ENCODE measurements around the gene FKBP10.
A peak's percentile ranks its signal among the peaks of the same experiment; 100 is the strongest.
"Not testable (repeated sequence)": the region's sequence is repeated elsewhere in the genome, so short reads cannot be mapped to it uniquely, and the experiment has no call there.

The FKBP10 gene, protein sequence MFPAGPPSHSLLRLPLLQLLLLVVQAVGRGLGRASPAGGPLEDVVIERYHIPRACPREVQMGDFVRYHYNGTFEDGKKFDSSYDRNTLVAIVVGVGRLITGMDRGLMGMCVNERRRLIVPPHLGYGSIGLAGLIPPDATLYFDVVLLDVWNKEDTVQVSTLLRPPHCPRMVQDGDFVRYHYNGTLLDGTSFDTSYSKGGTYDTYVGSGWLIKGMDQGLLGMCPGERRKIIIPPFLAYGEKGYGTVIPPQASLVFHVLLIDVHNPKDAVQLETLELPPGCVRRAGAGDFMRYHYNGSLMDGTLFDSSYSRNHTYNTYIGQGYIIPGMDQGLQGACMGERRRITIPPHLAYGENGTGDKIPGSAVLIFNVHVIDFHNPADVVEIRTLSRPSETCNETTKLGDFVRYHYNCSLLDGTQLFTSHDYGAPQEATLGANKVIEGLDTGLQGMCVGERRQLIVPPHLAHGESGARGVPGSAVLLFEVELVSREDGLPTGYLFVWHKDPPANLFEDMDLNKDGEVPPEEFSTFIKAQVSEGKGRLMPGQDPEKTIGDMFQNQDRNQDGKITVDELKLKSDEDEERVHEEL

DNA sequence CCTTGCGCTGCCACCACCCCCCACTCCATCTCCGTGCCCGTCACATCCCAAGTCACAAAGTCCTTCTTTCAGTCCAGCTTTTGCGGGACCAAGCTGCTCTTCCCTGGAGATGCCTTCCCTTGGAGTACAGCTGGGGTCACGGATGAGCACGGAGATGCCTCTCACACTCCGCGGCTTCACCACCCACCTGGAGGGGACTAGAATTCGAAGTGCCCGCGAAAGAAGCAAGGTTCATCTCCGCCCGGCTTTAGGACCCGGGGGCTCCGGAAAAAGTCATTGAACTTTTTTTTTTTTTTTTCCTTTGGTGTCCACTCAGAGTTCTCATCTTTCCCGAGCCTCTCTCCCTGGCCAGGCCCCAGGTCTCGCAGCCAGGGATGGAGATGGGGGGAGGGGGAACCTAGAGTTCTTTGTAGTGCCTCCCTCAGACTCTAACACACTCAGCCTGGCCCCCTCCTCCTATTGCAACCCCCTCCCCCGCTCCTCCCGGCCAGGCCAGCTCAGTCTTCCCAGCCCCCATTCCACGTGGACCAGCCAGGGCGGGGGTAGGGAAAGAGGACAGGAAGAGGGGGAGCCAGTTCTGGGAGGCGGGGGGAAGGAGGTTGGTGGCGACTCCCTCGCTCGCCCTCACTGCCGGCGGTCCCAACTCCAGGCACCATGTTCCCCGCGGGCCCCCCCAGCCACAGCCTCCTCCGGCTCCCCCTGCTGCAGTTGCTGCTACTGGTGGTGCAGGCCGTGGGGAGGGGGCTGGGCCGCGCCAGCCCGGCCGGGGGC, at the start of gene FKBP10:
FKBP10 (plus strand) TSS at position 624 of the 771 bp plus-strand sequence; CDS start at position 655, 31 bp downstream.
- DNase-seq: peak; percentile 13

GRCh38 chr17:41763327-41763726, 49.5 kb upstream of the FKBP10 start:
- DNase-seq: no peak

GRCh38 chr17:41766135-41766534, 46.7 kb upstream of the FKBP10 start:
- DNase-seq: no peak

DNA sequence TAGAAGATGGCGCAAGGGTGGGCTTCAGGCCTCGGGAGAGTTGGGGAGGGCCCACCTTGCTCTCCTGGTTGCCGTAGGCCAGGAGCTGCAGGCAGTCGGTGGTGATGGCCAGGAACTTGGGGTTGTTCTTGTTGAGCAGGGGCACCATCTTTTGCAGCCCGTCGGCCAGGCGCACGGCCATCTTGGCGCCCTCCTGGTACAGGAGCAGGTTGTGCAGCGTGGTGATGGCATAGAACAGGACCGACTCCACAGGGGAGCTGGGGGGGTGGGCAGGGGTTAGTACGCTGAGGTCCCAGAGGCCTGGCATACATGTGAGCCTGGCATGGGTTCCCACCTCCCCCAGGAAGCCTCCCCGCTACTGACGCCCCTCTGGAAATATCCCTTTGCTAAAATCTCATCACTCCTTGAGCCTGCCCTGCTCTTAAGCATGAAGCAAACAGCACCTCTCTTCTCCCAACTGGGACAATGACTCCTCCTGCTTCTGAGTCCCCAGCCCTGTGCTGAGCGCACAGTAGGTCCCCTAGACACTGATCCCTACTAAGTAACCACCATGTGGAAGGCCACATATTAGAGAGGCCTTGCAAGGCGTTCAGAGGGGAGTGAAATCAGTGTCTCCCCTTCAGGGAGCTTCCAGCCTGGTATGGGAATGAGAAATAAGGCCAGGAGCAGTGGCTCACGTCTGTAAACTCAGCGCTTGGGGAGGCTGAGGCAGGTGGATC, 45.3 kb upstream of the FKBP10 start:
- no peak for DNase-seq

- DNase-seq: no peak
Observed at GRCh38 chr17:41768682-41769288, 44.0 kb upstream of the FKBP10 start.

GRCh38 chr17:41769346-41769862, 43.4 kb upstream of the FKBP10 start:
- DNase-seq: no peak

DNA sequence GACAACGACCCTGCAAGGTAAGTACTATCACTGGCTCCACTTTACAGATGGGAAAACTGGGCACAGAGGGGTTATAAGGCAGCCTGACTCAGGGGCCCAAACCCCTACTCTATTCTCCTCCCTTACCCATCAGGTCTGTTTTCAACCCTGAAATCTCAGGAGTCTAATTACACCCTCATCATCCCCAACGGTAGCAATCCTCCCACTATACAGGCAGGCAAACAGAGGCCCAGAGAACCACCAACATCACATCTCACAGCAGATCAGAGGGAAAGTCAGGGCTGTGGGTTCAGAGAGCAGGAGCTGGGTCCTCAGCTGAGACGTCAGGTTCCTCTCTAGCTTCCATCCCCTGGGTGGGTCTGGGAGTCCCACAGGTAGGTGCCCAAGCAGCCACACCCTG, 42.8 kb upstream of the FKBP10 start:
- DNase-seq: no peak

DNA sequence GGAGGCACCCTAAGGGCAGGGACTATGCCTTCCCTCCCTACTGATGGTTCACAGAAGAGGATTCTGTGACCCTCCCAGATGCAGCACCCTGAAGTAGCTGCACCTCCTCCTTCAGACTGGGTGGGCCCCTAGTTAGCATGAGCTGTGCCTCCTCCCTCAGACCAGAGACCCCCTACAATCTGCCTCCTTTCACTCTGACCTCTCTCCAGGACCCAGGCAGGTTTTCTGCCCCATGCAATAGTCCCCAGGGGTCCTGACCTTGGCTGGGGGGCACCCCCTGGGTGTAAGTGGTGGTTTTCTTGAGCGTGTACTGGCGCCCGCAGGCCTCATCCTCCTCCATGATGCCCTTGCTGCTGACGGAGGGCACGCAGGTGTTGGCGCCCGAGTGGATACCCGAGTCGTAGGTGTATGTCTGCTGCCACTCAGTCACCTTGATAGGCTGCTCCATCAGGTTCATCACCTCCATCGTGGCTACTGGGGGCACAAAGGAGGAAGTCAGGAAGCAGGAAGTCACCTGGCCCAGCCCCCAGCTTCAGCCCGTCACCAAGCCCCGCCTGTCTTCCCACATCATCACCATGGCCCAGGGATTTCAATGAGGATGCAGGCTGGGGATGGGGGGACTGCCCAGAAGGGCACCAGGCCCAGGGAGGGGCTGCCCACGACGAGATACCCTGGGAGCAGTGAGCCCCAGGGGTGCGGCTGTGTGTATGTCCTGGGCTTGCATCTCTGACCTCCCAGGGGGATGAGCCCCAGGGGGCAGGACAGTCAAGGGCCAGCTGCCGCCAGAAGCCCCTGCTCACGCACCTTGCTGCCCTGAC, 41.2 kb upstream of the FKBP10 start:
- no peak for DNase-seq

DNA sequence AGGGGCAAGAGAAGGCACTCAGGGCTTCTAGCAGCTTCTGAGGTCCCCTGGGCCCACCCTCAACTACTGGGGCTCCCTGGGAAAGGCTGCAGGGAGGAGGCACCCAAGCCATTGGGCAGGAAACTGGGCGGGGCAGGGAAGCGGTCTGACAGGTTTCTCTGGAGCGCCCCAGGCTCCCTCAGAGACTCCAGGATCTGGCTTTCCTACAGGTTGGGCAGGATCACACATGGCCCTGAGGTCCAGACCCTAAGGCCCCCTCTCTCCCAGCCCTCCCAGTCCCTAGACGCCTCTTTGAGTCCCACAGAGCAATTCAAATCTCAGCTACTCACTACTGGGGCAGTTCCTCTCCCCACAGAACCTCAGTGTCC, 40.6 kb upstream of the FKBP10 start:
- no peak for DNase-seq

DNA sequence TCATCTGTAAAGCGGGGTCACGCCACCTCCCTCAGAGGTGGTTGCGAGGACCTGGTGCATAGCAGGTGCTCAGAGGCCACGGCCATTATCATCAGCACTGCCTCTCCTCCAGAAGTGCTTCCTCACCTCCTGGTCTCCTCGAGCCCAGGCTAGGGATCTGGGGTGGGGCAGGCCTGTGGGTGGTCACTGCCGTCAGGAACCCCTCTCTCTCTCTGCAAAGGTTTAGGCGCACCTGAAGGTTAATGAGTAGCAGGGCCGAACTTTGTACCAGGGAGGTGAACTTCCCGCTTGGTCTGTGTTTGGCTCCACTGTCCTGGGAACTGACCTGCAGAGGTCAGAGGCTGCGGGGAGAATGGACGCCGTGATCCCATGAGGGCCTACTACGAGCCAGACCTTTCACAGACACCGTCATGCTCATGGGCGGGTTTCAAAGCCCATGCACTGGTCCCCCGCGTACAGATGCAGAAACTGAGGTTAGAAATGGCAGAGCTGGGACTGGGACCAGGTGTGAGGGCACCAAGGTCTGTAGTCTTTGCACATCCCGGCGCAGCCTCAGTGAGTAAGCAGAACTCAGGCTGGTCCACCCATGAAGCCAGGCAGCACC, 40.1 kb upstream of the FKBP10 start:
- DNase-seq: no peak

DNA sequence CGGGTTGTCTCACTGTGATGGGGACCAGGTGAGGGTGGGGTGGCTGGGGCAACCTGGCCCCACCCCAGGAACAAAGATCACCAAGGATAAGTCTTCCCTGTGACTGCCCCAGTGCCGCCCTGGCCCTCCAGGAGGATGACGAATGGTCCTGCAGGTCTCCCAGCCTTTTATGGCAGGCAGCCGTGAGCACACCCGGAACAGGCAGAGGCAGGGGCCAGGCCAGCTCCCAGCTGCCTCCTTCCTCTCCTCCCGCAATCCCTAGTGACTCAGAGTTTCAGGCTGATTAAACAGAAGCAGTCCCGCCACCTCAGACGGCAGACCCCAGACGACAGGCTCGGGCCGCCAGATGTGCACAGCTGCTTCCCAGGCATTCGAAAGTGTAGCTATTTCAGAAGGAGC, 39.6 kb upstream of the FKBP10 start:
- no peak for DNase-seq

GRCh38 chr17:41773731-41774193, 39.0 kb upstream of the FKBP10 start:
- no peak for DNase-seq

DNA sequence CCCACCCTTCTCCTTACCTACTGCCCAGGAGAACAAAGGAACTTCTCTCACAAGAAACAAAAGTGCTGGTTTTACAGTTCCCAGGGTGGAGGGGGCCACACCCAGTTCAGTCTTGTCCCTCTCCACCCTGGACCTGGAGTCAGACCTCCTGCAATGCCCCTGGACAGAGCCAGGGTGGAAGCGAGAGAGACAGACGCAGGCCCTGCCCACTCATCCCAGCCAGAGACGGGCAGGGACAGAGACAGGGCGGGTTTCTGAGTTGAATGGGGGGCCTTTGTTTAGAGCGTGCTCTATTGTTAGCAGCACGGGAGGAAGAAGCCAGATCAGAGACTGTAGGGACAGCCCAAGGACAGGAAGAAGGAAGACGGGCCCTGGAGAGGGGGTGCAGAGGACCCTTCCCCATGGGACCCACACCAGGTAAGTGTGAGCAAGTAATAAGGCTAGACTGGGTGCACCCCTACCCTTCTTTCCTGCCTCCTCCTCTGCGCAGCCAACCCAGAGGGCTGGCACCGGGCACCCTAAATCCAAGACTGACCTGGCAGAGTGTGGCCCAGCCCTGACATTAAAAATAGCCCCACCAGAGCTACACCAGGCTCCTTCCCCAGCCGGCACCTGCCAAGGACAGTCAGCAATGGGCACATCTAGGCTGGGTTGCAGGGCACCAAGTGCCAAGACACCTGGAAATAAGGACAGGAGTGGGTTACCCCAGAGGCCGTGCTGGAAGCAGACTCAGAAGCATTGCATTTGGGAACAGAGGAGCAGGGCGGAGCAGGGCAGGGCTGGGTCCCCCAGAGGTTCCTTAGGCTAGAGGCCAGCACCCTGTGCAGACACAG, 37.2 kb upstream of the FKBP10 start:
- no peak for DNase-seq

DNA sequence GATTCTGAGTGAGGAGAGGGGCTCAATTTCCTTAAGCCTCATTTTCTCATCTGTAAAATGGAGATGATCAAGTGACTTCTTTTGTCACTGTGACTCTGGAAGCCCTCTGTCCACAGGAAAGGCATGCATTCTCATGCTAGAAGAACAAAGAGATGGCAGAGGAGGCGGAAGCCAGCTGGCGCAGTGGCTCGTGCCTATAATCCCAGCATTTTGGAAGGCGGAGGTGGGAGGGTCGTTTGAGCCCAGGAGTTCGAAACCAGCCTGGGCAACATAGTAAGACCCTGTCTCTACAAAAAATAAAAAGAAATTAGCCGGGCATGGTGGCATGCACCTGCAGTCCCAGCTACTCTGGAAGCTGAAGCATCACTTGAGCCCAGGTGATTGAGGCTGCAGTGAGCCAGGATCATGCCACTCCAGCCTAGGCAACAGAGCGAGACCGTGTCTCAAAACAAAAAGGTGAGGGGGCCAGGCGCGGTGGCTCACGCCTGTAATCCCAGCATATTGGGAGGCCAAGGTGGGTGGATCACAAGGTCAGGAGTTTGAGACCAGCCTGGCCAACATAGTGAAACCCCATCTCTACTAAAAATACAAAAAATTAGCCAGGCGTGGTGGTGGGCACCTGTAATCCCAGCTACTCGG, 36.4 kb upstream of the FKBP10 start:
- DNase-seq: not testable (repeated sequence)

DNA sequence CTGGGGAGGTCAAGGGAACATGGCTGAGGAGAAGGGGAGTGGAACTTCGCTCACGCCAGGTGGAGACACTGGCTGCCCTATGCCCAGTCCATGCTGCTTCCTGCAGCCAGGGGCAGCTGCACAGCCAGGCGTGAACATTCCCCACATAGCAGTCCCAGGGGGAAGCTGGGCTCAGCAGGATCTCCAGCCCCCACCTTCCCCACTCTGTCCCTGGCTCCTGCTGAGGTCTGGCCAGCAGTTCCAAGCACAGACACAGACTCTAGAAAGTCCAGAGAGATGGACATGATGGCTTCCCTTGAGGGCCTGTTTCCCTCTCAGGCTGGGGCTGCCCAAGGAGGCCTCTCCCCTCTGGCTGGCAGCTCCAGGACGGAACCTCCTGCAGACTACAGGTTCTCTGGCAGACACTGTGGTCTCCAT, 35.6 kb upstream of the FKBP10 start:
- no peak for DNase-seq

DNA sequence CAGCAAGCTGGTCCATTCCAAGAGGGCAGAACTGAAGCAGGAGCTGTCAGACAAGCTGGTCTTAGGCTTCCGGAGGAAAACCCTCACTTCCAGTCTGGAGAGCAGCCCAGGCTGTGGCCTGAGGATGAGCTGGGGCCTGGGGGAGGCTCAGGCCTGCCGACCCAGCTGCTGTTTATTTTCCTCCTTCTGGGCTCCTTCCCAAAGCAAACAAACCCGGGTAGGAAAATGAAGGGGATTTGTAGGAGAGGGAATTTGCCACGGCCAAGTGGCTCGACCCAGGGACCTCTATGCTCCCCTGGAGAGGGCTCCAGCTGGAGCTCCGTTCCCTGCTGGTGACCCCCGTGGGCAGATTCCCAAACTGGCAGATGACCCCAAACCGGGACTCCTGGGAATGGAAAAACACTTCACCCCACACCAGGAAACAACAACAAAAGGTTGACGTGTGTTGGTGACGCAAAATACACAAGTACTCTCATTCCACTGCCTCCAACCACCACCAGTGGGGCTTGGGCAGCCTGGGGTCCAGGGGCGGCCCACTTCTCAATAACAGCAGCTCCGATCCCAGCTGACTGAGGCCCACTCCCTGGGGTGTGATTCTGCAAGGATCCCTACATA, 35.1 kb upstream of the FKBP10 start:
- DNase-seq: no peak

DNA sequence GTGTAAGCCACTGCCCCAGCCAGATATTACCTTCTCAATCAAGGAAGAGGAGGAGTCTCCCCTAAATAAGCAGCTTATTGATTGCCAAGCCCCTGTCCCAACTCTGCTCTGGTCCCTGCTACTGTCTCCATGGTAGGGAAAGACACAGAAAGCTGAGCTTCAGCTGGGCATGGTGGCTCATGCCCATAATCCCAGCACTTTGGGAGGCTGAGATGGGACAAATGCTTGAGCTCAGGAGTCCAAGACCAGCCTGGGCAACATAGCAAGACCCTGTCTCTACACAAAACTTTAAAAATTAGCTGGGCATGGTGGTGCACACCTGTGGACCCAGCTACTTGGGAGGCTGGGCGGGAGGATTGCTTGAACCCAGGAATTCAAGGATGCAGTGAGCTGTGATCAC, 32.9 kb upstream of the FKBP10 start:
- DNase-seq: no peak

GRCh38 chr17:41781404-41782110, 31.2 kb upstream of the FKBP10 start:
- no peak for DNase-seq

Measured in activated CD4-positive, alpha-beta T cell treated with anti-CD3 and anti-CD28 coated beads, Interleukin-10, Interleukin-2, amounts not matched to agents 100 ng/mL and 50 ng/mL, durations not matched to agents 16 hours and 8 hours (primary cell).